Fibroblast of the conjunctiva (primary cell): ENCODE data around the gene RAN.
"Not testable (repeated sequence)": the region's sequence is repeated elsewhere in the genome, so short reads cannot be mapped to it uniquely, and the experiment has no call there.

Experiments used
- DNase-seq: peaks from one replicate; pipeline ENCODE4 v3.0.0-alpha.2; 2010; ENCODE audit warnings: low read depth

Gene RAN

DNA sequence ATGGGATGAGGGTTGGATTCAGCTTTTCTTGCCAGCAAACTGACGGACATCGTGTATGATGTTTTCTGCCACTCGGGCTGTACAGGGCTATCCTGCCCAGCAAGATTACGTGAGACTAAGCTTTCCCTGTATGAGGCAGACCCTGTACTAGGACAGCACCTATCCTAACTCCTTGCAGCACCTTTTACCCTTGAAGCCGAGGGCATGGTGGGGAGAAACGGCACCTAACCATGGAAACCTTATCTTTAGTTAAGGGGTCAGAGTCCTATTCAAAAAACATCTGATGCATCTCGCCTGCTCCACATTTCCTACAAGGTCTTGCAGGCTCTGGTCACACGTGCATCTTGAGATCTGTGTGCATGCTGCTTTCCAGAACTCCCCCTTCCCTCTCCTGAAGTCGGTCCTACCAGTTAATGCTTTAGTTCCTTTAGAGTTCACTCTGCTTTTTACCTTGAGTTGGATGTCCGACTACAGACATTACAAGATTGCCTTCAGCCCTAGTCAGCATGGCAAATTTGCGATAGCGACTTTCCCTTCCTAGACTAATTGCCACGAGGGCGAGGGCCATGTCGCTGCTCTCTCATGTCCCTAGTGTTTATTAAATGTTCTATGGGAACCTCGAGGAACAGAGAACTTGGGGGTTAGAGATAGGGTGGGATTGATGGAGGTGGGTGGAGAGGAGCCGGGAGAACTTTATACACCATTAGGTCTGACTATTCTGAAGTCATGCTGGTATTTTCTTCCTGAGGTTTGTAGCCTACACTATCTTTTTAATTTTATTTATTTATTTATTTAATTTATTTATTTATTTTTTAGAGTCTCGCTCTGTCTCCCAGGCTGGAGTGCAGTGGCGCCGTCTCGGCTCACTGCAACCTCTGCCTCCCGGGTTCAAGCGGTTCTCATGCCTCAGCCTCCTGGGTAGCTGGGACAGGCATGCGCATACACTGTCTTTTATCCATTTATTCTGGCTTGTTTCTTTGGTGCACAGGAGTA, 6.6 kb downstream of the RAN start:
- DNase-seq: no peak

DNA sequence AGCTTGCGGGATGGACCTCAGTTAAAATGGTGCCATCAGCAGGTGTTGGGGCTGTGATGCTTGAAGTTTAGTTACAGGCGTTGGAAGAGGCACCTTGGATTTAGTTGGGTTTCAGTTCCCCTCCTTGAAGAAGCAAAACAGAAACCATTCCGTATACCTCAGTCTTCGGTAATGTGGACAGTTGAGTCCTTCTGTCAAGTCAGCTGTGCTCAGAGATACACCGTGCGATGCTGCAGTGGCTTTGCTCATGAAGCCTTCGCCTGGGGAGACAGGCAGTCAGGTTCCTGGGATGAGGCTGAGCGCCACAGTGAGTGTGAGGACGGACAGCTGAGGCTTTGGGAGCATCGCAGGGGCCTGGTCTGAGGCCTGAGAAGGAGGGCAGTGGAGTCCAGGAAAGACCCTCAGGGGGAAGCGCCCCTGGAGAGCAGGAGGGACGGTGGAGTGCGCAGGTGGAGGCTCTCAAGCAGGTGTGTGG, 7.4 kb downstream of the RAN start:
- no peak for DNase-seq

DNA sequence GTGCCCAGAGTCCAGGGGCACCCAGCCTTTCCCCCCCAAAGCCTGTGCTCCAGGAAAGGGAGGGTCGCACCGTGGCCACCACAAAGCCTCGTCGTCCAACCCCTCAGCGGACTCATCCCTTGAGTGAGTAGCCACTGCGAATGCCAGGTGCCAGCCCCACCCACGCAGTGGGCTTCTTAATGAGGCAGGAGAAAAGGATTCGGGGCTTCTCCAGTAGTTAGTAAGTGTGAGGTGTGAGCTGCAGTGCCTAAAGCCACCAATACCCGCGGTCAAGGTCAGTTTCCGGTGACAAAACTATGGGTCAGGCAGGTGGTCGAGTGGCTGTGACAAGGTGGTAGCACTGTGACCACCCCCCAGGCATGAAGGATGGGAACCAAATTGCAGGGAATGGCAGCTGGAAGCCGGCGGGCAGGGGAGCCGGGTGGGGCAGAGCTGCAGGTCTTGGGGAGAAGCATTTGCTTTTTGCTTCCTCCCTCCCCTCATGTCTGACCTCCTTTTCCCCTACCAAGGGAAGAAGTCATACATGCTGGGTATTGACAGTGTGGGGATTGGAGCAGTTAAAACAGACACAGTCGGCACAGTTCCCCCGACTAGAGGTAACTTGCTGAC, 8.0 kb downstream of the RAN start:
- no peak for DNase-seq

DNA sequence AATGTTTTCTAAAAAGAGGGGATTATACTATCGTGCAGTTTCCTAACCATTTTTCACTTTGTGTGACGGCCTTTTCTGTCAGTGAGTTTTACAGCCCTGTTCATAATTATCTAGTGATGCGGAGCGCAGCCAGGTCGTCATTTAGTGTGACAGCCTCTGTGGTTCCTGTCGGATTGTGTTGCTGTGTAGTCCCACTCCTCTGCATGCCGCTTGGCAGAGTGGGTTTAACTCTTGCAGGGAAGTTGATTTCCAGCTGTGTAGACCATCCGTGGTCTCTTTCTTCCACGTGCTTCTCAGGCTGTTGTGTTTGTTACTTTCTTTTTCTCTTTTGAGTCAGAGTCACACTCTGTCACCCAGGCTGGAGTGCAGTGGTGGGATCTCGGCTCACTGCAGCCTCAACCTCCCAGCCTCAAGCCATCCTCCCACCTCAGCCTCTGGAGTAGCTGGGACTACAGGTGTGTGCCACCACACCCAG, 8.6 kb downstream of the RAN start:
- no peak for DNase-seq

DNA sequence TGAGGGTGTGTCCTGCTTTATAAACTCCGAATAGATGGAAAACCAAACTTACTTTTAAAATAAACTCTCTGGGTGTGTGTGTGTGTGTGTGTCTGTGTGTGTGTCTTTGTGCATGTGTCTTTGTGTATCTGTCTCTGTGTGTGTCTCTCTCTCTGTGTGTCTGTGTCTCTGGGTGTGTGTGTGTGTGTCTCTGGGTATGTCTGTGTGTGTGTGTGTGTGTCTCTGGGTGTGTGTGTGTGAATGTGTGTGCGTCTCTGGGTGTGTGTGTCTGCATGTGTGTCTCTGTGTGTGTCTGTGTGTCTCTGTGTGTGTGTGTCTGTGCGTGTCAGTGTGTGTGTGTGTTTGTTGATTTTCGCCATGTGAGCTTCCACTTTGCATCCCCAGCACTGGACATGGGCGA, 9.2 kb downstream of the RAN start:
- DNase-seq: no peak

DNA sequence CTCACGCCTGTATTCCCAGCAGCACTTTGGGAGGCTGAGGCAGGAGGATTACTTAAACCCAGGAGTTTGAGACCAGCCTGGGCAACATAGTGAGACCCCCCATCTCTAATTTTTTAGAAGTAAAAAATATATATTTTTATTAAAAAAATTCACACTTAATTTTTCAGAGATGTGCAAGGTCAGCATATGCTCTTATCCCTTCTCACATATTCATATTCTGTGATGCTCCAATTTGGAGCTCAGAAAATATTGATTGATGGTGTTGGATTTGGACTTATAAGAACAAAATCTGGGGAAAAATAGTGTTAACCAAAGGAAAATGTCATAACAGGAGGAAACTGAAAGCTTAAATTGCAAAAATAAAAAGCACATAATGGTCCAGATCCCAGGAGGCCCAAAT, 9.7 kb downstream of the RAN start:
- DNase-seq: no peak

DNA sequence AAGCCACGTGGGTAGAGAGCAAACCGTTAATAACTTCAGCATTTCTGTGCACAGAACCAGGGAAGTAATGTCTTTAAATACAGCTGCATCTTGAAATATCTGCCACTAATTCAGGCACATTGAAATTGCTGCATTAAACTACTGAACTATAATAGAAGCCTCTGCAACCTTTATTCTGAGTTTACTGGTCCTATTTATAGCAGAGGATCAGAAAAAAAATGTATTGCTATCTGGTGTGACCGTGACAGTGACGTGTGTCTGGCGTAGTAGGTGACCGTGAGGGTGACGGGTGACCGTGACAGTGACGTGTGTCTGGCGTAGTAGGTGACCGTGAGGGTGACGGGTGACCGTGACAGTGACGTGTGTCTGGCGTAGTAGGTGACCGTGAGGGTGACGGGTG, 15.3 kb downstream of the RAN start:
- not testable (repeated sequence) for DNase-seq

DNA sequence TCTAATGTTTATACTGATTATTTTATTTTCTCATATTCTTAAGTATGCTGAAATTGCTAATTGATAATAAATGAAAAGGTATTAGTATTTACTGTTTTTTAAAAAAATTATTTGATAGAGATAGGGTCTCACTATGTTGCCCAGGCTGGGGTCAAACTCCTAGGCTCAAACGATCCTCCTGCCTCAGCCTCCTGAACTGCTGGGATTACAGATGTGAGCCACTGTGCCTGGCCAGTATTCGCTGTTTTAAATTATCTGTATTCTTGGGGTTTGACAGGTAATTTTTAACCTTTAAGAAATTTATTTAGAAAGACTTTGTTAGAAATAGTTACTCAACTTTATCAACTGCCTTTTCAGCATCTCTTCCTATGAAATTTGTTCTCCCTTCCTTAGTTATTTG, 32.2 kb downstream of the RAN start:
- no peak for DNase-seq

DNA sequence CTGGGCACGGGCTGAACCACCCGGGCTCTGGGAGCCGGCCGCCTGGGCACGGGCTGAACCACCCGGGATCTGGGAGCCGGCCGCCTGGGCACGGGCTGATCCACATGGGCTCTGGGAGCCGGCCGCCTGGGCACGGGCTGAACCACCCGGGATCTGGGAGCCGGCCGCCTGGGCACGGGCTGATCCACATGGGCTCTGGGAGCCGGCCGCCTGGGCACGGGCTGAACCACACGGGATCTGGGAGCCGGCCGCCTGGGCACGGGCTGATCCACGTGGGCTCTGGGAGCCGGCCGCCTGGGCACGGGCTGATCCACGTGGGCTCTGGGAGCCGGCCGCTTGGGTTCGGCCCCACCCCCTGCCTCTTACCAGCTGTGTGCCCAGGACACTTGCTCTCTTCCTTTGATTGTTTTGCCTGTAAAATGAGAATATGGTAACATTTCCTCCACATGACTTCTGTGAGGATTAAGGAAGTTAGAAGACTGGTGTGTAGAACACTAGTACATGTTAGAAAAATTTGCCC, 33.1 kb downstream of the RAN start:
- not testable (repeated sequence) for DNase-seq

DNA sequence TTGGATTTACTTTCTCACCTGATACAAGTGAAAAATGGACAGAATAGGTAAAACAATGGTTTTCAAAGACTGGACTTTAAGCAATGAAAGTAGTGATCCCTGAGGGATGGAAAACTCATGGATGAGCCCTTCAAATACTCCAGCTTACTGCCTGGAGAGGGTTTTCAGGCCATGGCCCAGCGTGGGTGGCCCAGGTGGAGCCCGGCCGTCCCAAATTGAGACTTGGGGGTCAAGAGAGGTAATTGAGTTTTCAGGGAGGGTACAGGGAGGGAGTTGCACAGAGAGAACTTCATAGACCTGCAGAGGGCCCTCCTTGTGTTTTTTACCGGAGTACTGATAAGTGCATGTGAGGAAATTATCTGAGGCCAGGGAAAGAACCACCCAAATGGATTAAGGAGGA, 37.2 kb downstream of the RAN start:
- DNase-seq: no peak

DNA sequence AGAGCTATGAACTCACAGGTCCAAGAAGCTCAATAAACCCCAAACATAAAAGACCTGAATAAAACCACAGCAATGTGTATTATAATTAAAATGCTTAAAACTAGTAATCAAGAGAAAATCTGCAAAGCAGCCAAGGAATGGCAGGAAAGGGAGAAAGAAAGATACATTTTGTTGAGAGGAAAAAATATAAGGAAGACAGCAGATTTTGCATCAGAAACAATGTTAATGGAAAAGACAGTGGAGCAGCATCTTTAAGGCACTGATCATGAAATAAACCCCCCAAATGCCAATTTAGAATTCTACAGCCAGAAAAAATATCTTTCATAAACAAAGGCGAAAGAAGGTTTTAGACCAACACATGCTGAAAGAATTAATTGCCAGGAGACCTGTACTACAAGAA, 39.3 kb downstream of the RAN start:
- DNase-seq: no peak

DNA sequence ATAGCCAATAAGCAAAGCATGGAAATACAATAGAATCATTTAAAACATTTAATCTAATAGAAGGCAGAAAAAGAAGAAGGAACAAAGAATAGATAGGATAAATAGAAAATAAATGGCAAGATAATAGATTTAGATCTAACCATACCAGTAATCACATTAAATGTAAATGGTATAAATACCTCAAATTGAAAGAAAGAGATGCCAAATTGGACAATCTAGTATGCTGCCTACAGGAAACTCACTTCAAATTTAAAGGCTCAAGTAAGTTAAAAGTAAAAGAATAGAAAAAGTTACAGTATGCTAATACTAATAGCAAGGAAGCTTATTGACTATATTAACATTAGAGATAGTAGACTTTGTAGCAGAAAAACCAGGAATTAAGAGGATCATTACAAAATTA, 40.1 kb downstream of the RAN start:
- no peak for DNase-seq

DNA sequence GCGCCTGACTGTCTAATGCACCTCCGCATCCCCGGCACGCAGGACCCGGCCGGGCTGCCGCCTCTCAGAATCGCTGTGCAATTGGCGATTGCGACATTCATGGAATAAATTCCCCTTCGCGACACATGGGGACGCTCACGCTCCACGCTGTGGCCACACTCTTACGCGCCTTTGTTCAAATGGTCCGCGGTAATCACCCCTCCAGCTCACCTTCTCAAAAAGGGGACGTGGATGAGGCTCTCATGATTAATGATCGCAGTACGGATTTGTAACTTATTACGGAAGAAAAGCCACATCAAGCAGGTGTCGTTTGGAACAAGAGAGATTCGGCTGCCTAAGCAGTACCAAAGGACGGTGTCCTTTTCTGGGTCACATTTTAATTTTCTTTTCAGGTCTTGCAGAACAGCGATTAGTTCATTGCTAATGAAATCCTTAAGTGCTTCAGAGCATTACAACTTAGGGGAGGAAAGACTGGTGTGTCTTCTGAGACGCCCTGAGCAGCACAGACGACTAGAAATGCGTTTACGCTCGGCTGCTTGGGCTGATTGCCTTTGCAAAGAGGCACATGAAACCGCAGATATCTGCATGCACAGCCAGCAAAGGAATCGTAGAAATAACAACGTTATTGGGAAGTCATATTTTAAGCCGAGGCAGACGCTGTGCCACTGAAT, 44.5 kb downstream of the RAN start:
- peak; percentile 50 for DNase-seq

DNA sequence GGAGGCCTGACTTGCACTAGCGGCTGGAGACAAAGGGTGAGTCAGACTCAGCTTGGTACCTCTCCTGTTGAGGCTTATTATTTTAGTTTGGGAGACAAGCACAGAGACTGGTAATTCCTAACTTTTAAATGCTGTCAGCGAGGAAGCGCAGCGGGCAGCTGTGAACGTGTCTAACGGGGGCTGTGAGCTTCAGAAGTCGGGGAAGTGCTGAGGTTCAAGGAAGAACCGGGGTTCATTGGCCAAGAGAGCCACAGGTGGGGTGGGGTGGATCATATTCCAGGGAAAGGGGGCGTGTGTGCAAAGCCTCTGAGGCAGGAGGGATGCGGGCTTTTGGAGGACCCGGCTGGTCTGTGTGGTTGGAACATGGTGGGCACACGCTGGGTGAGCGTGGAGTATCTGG, 45.7 kb downstream of the RAN start:
- DNase-seq: no peak

DNA sequence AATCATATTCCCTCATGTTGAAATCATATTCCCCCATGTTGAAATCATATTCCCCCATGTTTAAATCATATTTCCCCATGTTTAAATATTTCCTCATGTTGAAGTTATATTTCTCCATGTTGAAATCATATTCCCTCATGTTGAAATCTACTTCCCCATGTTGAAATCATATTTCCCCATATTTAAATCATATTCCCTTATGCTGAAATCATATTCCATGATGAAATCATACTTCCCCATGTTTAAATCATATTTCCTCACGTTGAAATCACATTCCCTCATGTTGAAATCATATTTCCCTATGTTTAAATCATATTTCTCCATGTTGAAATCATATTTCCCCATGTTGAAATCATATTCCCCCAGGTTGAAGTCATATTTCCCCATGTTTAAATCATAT, 47.2 kb downstream of the RAN start:
- DNase-seq: no peak

DNA sequence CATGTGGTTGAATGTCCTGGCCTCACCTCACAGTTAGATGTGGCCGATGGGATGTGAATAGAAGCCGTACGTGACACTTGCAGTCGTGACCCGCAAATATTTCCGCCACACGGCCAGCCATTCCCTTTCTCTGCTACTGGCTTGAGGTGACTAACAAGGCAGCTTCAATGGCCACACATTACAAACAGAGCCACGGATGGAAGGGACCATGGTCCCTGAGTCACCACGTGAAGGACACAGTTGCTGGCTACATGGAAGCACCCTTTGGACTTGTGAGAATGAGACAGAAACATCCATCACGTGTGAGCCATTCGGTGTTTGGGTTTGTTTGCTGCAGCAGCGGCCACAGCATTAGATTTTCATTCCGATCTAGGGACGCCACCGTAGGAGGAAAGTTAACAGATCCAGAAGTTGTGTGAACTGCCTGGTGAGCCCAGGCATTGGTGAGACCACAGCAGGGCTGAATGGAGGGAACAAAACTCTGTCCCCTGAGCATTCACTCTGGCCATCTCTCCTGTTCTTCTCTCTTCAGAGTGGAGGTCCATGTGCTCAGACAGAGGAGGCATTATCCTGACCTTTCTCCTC, 48.3 kb downstream of the RAN start:
- no peak for DNase-seq

DNA sequence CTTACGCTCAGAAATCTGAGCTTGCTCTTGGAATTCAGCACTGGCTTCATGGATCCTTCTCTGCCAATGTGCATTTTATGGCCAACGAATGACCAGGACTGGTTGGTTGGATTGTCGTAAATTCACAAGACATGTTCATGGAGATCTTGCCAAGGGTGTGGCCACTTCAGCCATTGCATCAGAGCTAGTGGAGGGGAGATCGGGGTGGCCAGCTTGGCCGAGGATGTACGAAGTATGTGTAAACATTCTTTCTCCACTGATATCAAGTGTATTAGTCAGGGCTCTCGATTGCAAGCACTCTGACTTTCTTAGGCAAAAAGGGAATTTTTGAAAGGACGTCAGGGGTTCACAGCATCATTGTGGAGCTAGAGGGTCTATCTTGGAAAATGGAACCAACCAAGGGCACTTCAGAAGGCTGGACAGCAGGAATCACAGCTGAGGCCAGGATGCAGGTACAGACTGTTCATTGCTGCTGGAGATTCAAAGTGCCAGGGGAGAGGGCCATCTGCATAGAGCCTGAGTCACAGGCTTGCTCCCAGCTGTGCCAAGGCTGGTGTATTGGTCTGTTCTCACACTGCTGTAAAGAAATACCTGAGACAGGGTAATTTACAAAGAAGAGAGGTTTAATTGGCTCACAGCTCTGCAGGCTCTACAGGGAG, 49.0 kb downstream of the RAN start:
- DNase-seq: peak; percentile 80

DNA sequence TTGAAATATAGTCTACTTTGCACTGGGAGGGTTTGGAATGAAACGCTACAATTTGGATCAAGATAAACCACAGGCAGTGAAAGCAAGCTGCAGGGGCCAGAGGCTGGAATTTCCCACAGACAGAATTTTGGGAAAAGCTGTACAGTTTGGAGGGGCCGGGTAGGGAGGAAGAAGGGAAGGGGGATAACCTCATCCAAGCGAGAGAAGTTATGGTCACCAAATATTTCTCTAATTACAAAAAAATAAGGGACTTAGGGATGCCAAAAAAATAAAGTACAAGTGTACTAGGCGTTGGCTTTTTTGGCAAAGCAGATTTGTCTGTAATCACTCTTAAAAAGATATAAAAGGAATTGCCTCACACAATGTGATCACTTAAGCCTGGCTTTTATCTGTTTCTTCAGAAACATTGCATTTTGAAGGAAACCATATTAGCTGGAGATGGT, 50.7 kb downstream of the RAN start:
- no peak for DNase-seq

DNA sequence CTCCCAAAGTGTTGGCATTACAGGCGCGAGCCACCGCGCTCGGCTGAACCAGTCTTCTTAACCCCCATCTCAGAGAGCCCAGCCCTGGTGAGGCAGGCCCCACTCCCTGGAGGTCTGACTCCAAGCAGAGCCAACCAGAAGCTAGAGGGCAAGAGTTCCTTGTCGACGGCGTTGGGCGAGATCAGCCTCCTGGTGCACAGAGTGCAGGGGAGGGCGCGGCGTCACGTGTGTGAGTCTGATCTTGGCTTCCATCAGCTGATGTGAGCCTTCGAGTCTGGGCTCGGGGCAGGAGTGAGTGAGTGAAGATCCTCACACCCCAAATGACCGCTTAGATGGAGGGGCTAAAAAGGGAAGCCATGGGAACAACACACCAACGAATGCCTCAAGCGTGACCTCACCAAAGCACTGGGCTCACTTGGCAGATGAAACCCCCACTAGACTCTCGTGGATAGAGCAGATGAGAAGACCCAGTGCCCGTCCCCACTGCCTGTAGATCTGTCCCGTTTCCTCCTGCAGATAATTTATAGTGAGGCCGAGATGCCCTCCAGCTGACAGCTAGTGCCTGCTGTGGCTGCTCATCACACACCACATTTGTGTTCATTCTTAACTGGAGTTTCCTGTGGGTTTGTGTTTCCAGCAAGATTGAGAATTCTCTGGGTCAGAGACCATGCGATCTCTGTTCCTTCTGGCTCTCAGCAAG, 53.2 kb downstream of the RAN start:
- DNase-seq: no peak

DNA sequence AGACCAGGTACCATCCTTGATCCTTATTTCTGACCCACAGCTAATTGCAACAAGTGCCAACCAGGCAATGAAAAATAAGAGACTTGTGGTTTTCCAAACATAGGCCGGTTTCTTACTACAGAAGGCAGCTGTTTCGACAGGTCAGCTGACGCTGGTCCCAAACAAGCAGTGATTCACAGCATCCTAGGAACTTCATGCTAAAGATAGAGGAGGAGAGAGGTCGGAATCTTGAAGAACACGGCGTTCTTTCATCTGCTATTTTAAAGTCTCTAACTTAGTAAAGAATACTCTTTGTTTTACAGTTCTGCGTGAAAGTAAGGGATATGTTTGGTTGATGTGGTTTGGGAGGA, 53.8 kb downstream of the RAN start:
- no peak for DNase-seq
